Measurements from ENCODE around the gene AARS2.
"Not testable (repeated sequence)": the region's sequence is repeated elsewhere in the genome, so short reads cannot be mapped to it uniquely, and the experiment has no call there.

Gene AARS2

DNA sequence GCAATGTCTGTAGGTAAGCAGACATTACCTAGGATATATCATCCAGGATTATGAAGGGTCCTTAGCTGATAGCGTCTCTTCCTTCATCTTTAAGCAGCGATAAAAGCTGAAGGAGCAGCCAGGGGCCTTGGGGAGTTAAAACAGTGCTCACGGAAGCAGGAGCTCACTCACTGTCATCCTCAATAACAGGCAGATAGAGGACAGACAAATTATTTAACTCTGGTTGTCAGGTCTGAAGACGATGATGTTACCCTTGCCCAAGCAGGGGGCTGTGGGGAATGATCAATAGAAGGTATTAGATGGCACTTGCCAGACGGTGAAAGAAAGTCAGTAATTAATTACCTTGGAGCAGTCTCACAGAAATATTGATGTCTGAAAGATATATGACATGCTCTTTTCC is 16.7 kb upstream of the AARS2 start:
- ATAC-seq = no peak

DNA sequence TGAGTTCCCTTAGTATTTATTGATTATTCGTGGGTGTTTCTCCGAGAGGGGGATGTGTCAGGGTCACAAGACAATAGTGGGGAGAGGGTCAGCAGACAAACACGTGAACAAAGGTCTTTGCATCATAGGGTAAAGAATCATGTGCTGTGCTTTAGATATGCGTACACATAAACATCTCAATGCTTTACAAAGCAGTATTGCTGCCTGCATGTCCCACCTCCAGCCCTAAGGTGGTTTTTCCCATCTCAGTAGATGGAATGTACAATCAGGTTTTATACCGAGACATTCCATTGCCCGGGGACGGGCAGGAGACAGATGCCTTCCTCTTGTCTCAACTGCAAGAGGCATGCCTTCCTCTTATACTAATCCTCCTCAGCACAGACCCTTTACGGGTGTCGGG is 15.1 kb upstream of the AARS2 start:
- not testable (repeated sequence) for ATAC-seq

More for the DNA sequence above, 16.7 kb upstream of the AARS2 start:
- TF ChIP-seq ZC3H10 (CRISPR knock-in tag; IDR thresholded peaks at IDR 0.05) (no peak), TCF4 (CRISPR knock-in tag; IDR thresholded peaks at IDR 0.05; ENCODE audit: borderline replicate concordance) (no peak), CSDC2 (CRISPR knock-in tag; IDR thresholded peaks at IDR 0.05) (no peak), ESRRG (CRISPR knock-in tag; IDR thresholded peaks at IDR 0.05) (no peak), PPARA (CRISPR knock-in tag; IDR thresholded peaks at IDR 0.05; ENCODE audit: borderline replicate concordance) (no peak), GLIS3 (CRISPR knock-in tag; IDR thresholded peaks at IDR 0.05) (no peak)

DNA sequence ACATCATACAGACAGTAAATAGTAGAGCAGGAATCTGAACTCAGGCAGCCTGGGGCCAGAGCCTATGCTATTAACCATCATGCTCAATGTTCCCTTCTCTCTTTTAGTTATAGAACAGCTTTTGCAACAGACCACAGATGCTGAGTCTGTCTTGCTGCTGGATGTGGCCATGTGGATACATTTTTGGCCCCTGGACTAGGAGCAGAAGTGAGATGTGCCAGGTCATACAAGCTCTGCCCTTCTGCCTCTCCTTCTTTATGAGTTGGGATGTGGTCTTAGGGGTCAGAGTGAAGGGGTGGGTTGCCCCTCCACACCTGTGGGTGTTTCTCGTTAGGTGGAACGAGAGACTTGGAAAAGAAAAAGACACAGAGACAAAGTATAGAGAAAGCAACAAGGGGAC is 14.6 kb upstream of the AARS2 start:
- TF ChIP-seq TOX (CRISPR knock-in tag; IDR thresholded peaks at IDR 0.05; ENCODE audit: borderline replicate concordance) (no peak), ZFP3 (CRISPR knock-in tag; IDR thresholded peaks at IDR 0.05) (no peak), BACH2 (CRISPR knock-in tag; IDR thresholded peaks at IDR 0.05; ENCODE audit: borderline replicate concordance) (no peak), TCF4 (CRISPR knock-in tag; IDR thresholded peaks at IDR 0.05; ENCODE audit: borderline replicate concordance) (no peak), ARNTL (CRISPR knock-in tag; IDR thresholded peaks at IDR 0.05; ENCODE audit: borderline replicate concordance, low read depth) (no peak)
- ATAC-seq = no peak

DNA sequence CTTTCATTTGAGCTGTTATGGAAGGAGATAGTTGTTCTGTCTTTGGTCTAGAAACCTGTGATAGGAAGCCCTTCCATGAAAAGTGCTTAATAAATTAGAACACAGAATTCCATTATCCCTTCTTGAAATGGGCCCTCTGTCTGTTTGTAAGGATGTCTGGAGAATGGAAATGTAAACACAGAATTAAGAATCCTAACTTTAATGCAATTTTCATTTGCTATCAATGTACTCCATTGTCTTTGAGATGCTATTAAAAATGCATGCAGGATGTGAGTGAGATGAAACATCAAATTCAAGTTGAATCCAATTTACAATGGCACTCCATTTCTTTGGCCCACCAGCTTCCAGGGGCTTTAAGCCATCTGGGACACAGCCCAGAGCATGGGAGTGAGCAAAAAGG is 13.9 kb upstream of the AARS2 start:
- no peak for ATAC-seq
- TF ChIP-seq ARNTL (CRISPR knock-in tag; IDR thresholded peaks at IDR 0.05; ENCODE audit: borderline replicate concordance, low read depth) = no peak
- TF ChIP-seq PPARA (CRISPR knock-in tag; IDR thresholded peaks at IDR 0.05; ENCODE audit: borderline replicate concordance) = no peak
- TF ChIP-seq GLIS3 (CRISPR knock-in tag; IDR thresholded peaks at IDR 0.05) = no peak
- TF ChIP-seq, protein P1, sequence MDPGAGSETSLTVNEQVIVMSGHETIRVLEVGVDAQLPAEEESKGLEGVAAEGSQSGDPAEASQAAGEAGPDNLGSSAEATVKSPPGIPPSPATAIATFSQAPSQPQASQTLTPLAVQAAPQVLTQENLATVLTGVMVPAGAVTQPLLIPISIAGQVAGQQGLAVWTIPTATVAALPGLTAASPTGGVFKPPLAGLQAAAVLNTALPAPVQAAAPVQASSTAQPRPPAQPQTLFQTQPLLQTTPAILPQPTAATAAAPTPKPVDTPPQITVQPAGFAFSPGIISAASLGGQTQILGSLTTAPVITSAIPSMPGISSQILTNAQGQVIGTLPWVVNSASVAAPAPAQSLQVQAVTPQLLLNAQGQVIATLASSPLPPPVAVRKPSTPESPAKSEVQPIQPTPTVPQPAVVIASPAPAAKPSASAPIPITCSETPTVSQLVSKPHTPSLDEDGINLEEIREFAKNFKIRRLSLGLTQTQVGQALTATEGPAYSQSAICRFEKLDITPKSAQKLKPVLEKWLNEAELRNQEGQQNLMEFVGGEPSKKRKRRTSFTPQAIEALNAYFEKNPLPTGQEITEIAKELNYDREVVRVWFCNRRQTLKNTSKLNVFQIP (CRISPR knock-in tag; IDR thresholded peaks at IDR 0.05; ENCODE audit: borderline replicate concordance, low read depth) = no peak
- TF ChIP-seq, protein P2, sequence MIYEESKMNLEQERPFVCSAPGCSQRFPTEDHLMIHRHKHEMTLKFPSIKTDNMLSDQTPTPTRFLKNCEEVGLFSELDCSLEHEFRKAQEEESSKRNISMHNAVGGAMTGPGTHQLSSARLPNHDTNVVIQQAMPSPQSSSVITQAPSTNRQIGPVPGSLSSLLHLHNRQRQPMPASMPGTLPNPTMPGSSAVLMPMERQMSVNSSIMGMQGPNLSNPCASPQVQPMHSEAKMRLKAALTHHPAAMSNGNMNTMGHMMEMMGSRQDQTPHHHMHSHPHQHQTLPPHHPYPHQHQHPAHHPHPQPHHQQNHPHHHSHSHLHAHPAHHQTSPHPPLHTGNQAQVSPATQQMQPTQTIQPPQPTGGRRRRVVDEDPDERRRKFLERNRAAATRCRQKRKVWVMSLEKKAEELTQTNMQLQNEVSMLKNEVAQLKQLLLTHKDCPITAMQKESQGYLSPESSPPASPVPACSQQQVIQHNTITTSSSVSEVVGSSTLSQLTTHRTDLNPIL (CRISPR knock-in tag; IDR thresholded peaks at IDR 0.05; ENCODE audit: low read depth) = no peak
- no peak for TF ChIP-seq ISL1 (CRISPR knock-in tag; IDR thresholded peaks at IDR 0.05)
- TF ChIP-seq ZNF8 (CRISPR knock-in tag; IDR thresholded peaks at IDR 0.05) = no peak
- TF ChIP-seq SNAI2 (CRISPR knock-in tag; IDR thresholded peaks at IDR 0.05) = no peak
- TF ChIP-seq, protein P3, sequence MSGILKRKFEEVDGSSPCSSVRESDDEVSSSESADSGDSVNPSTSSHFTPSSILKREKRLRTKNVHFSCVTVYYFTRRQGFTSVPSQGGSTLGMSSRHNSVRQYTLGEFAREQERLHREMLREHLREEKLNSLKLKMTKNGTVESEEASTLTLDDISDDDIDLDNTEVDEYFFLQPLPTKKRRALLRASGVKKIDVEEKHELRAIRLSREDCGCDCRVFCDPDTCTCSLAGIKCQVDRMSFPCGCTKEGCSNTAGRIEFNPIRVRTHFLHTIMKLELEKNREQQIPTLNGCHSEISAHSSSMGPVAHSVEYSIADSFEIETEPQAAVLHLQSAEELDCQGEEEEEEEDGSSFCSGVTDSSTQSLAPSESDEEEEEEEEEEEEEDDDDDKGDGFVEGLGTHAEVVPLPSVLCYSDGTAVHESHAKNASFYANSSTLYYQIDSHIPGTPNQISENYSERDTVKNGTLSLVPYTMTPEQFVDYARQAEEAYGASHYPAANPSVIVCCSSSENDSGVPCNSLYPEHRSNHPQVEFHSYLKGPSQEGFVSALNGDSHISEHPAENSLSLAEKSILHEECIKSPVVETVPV (CRISPR knock-in tag; IDR thresholded peaks at IDR 0.05) = no peak
- no peak for TF ChIP-seq BACH2 (CRISPR knock-in tag; IDR thresholded peaks at IDR 0.05; ENCODE audit: borderline replicate concordance)
- TF ChIP-seq ZFP3 (CRISPR knock-in tag; IDR thresholded peaks at IDR 0.05) = no peak
- no peak for TF ChIP-seq ZNF70 (CRISPR knock-in tag; IDR thresholded peaks at IDR 0.05)
- no peak for TF ChIP-seq RARB (CRISPR knock-in tag; IDR thresholded peaks at IDR 0.05)
- TF ChIP-seq ZC3H10 (CRISPR knock-in tag; IDR thresholded peaks at IDR 0.05) = no peak
- TF ChIP-seq ESRRG (CRISPR knock-in tag; IDR thresholded peaks at IDR 0.05) = no peak
- TF ChIP-seq, protein P4, sequence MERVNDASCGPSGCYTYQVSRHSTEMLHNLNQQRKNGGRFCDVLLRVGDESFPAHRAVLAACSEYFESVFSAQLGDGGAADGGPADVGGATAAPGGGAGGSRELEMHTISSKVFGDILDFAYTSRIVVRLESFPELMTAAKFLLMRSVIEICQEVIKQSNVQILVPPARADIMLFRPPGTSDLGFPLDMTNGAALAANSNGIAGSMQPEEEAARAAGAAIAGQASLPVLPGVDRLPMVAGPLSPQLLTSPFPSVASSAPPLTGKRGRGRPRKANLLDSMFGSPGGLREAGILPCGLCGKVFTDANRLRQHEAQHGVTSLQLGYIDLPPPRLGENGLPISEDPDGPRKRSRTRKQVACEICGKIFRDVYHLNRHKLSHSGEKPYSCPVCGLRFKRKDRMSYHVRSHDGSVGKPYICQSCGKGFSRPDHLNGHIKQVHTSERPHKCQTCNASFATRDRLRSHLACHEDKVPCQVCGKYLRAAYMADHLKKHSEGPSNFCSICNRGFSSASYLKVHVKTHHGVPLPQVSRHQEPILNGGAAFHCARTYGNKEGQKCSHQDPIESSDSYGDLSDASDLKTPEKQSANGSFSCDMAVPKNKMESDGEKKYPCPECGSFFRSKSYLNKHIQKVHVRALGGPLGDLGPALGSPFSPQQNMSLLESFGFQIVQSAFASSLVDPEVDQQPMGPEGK (CRISPR knock-in tag; IDR thresholded peaks at IDR 0.05; ENCODE audit: borderline replicate concordance) = no peak
- TF ChIP-seq TOX (CRISPR knock-in tag; IDR thresholded peaks at IDR 0.05; ENCODE audit: borderline replicate concordance) = no peak

DNA sequence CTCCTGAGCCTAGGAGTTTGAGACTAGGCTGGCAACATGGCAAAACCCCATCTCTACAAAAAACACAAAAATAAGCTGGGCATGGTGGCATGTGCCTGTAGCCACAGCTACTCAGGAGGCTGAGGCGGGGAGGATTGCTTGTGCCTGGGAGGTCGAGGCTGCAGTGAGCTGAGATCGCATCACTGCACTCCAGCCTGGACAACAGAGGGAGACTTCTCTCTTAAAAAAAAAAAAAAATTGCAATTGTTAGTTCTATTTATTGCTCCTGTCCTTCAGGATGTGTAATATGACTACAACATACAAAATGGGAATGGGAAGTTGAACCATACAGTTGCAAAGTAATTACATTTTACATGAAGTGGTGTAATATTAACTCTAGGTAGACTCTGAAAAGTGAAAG is 8.1 kb upstream of the AARS2 start:
- TF ChIP-seq, protein P5, sequence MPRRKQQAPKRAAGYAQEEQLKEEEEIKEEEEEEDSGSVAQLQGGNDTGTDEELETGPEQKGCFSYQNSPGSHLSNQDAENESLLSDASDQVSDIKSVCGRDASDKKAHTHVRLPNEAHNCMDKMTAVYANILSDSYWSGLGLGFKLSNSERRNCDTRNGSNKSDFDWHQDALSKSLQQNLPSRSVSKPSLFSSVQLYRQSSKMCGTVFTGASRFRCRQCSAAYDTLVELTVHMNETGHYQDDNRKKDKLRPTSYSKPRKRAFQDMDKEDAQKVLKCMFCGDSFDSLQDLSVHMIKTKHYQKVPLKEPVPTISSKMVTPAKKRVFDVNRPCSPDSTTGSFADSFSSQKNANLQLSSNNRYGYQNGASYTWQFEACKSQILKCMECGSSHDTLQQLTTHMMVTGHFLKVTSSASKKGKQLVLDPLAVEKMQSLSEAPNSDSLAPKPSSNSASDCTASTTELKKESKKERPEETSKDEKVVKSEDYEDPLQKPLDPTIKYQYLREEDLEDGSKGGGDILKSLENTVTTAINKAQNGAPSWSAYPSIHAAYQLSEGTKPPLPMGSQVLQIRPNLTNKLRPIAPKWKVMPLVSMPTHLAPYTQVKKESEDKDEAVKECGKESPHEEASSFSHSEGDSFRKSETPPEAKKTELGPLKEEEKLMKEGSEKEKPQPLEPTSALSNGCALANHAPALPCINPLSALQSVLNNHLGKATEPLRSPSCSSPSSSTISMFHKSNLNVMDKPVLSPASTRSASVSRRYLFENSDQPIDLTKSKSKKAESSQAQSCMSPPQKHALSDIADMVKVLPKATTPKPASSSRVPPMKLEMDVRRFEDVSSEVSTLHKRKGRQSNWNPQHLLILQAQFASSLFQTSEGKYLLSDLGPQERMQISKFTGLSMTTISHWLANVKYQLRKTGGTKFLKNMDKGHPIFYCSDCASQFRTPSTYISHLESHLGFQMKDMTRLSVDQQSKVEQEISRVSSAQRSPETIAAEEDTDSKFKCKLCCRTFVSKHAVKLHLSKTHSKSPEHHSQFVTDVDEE (CRISPR knock-in tag; IDR thresholded peaks at IDR 0.05) = no peak
- no peak for TF ChIP-seq ZNF70 (CRISPR knock-in tag; IDR thresholded peaks at IDR 0.05)
- TF ChIP-seq GLIS3 (CRISPR knock-in tag; IDR thresholded peaks at IDR 0.05) = no peak
- TF ChIP-seq TCF4 (CRISPR knock-in tag; IDR thresholded peaks at IDR 0.05; ENCODE audit: borderline replicate concordance) = no peak
- TF ChIP-seq ISL1 (CRISPR knock-in tag; IDR thresholded peaks at IDR 0.05) = no peak
- TF ChIP-seq BACH2 (CRISPR knock-in tag; IDR thresholded peaks at IDR 0.05; ENCODE audit: borderline replicate concordance) = no peak
- no peak for TF ChIP-seq OSR1 (CRISPR knock-in tag; IDR thresholded peaks at IDR 0.05)
- TF ChIP-seq ZFP30 (CRISPR knock-in tag; IDR thresholded peaks at IDR 0.05) = no peak
- no peak for TF ChIP-seq ZFP3 (CRISPR knock-in tag; IDR thresholded peaks at IDR 0.05)
- no peak for TF ChIP-seq RARB (CRISPR knock-in tag; IDR thresholded peaks at IDR 0.05)
- no peak for ATAC-seq

DNA sequence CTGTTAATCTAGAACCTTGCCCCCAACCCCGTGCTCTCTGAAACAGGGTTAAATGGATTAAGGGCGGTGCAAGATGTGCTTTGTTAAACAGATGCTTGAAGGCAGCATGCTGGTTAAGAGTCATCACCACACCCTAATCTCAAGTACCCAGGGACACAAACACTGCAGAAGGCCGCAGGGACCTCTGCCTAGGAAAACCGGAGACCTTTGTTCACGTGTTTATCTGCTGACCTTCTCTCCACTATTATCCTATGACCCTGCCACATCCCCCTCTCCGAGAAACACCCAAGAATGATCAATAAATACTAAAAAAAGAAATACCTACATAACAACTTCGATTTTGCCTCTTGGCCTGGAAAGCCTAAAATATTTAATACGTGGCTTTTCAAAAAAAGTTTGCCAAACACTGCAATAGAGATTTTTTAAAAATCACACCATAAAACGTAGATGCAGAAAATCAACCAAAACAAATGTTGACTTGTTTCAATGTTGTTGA is 4.0 kb upstream of the AARS2 start:
- not testable (repeated sequence) for ATAC-seq

Measured in SK-N-SH treated with all-trans-retinoic acid at 6 μM for 48 hours (cell line).